ENCODE results near the gene ALAD. TPM values are rescaled to one million over a fixed set of nuclear protein-coding genes. Genes with fewer than 3 reads are reported as not detected.

ALAD gene
- total and polyA plus RNA-seq, 9 of the 15 experiments (the other 6 are each of a cell fraction or from before 2014, with no cell fraction given) = 1.3 to 12.7 (median 6.8) TPM

DNA sequence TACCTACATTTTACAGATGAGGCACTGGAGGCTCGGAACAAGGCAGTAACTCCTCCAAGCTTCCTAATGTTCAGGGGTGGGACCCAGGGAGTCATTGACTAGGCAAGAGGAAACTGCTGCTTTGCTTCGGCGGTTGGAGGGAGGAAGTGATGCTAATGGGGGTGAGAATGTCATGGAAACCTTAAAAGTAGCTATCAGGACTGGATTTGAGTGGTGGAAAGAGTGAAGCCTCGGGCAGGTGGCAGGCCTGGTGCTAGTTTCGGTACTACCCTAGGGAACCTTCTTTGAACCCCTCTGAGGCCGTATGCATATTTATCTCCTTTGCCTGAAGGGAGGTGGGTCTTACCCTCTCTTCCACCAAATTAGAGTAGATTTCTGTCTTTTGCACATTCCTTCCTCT, 50.1 kb downstream of the ALAD start (continued):
- TF ChIP-seq E2F4 (CRISPR knock-in tag; IDR thresholded peaks at IDR 0.05; ENCODE audit: low read depth) = no peak

DNA sequence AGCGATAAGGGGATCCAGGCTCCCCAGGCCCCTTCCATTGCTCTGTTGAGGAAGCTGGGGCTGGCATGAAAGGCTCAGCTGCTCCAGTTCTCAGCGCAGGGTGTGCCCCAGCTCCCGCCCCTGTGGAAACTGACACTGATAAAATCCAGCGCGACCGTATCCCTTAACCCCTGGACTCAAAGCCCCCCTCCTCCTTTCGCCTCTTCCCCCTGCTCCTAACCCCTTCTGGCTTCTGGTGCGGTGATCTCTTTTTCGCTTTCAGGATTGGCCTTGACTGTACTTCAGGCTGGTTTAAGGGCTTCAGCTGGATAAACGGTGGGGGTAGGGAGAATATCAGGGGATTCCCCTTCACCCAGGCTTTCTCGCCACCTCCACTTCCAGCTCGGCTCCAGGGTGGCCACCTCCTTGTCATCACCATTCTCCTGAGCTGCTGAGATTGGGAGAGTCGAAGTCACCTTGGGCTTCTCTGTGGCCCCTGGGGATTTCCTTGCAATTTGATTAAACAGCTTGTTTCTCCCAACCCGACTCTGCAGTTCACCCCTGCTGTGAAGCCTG, 50.9 kb downstream of the ALAD start:
- Histone ChIP-seq H3K9ac (ENCODE audit: insufficient read depth in 1 of 2, low read depth in 2 of 2, low read length in 2 of 2) (peak overlapping the region in 1 of 2 experiments; percentile 73; a peak in 1 of 4 replicates), H3K4me1 (replicated peaks in 1 of 2; ENCODE audit: control insufficient read depth in 2 of 2, insufficient read depth in 2 of 2, low read length in 2 of 2) (peaks cover 3 to 10% of the 10 kb centered on the region in 2 experiments; a peak in 3 of 5 replicates), H3K36me3 (ENCODE audit: control insufficient read depth, insufficient read depth, low read length) (no peaks in the 10 kb centered on the region), H2AFZ (ENCODE audit: low read depth, low read length) (0 out of 2 replicates have a peak overlapping the region, but pooled peaks have one; percentile 26), H3K9me3 (replicated peaks; ENCODE audit: control insufficient read depth, insufficient read depth, low read depth, low read length) (no peaks in the 10 kb centered on the region), H3K4me2 (ENCODE audit: insufficient read depth, low read length) (peak overlapping the region; percentile 49; the same call in 1 of the 2 replicates), H4K20me1 (replicated peaks; ENCODE audit: control insufficient read depth, insufficient read depth, low read length) (no peaks in the 10 kb centered on the region), H3K79me2 (ENCODE audit: control insufficient read depth, insufficient read depth, low read length) (no peaks in the 10 kb centered on the region), H3K9me1 (ENCODE audit: control insufficient read depth, insufficient read depth, low read length) (no peaks in the 10 kb centered on the region), H3K27me3 (ENCODE audit: control insufficient read depth in 2 of 2, insufficient read depth in 2 of 2, low read length in 2 of 2) (peaks cover 2 to 4% of the 10 kb centered on the region in 2 experiments; a peak in 2 of 5 replicates), H3K4me3 (no peak overlapping the region), H3K27ac (ENCODE audit: extremely low read depth, low read depth, low read length) (no peak overlapping the region)
- WGBS (ENCODE audit: insufficient coverage, low coverage, missing lambda C conversion rate) = 22% methylated on average over 13 of the region's 14 CpGs
- intact Hi-C loops (cut with micrococcal nuclease) = no loop called here
- BruUV-seq (replicated peaks) = no TSS peak
- no peak for DNase-seq (ENCODE audit: extremely low read depth in 1 of 4, low spot score in 3 of 4)
- ChIA-PET CTCF (ENCODE audit: low intra/inter-chr PET ratio) (no interaction called here), POLR2A (interaction anchor here (0.6 to 2.4 kb wide), 3 partner anchors 10 to 49 kb away, joined by 3 to 12 read pairs (median 3); partner anchors contain the start of gene WDR31)
- no peak for ATAC-seq
- no peak for FAIRE-seq
- in situ Hi-C loops (cut with MboI) = no loop called here
- TF ChIP-seq BRD9 (IDR thresholded peaks at IDR 0.05; ENCODE audit: low read depth, partially characterized antibody) = no peak
- TF ChIP-seq MTA1 (IDR thresholded peaks at IDR 0.05; ENCODE audit: borderline replicate concordance) = no peak
- no peak for TF ChIP-seq ZNF740 (CRISPR knock-in tag; IDR thresholded peaks at IDR 0.05)
- TF ChIP-seq ZNF740 (tag; IDR thresholded peaks at IDR 0.05) = no peak
- TF ChIP-seq CBFB (CRISPR knock-in tag; IDR thresholded peaks at IDR 0.05) = no peak
- TF ChIP-seq PHTF2 (CRISPR knock-in tag; IDR thresholded peaks at IDR 0.05) = no peak
- TF ChIP-seq NFRKB (IDR thresholded peaks at IDR 0.05; ENCODE audit: low read depth) = no peak
- TF ChIP-seq ARID4B (CRISPR knock-in tag; IDR thresholded peaks at IDR 0.05) = no peak
- TF ChIP-seq HES1 (IDR thresholded peaks at IDR 0.05; ENCODE audit: low read depth) = no peak
